Loucy (cell line): Measurements from ENCODE around the gene NLGN1.

ENCODE experiments used
- H2AFZ ChIP-seq: fragments of 200-600 bp; sonication (generic); 2 replicates; pipeline ENCODE4 v1.6.0; 2016; ENCODE audit warnings: antibody characterized with exemption, mild to moderate bottlenecking, low read length, moderate library complexity
- H3F3A ChIP-seq: fragments of 200-600 bp; 2 replicates; pipeline ENCODE4 v1.6.0; 2016; ENCODE audit warnings: antibody characterized with exemption, low read depth, mild to moderate bottlenecking
- H3K27me3 ChIP-seq: fragments of 200-600 bp; sonication (generic); 2 replicates; pipeline ENCODE4 v1.6.1; 2014; ENCODE audit warnings: low read length, mild to moderate bottlenecking; ENCODE audit not compliant: insufficient read depth, poor library complexity, severe bottlenecking
- H3K36me3 ChIP-seq: fragments of 200-600 bp; sonication (generic); 2 replicates; pipeline ENCODE4 v1.6.1; 2016; ENCODE audit warnings: low read length; ENCODE audit not compliant: insufficient read depth
- H3K4me1 ChIP-seq: fragments of 200-600 bp; sonication (generic); 2 replicates; pipeline ENCODE4 v1.5.1; 2014; ENCODE audit warnings: low read length, mild to moderate bottlenecking; ENCODE audit not compliant: insufficient read depth, poor library complexity, severe bottlenecking
- H3K4me2 ChIP-seq: fragments of 200-600 bp; sonication (generic); 2 replicates; pipeline ENCODE4 v1.6.0; 2014; ENCODE audit warnings: antibody characterized with exemption, low read length, low read depth, mild to moderate bottlenecking; ENCODE audit not compliant: poor library complexity, severe bottlenecking
- H3K4me3 ChIP-seq: fragments of 200-600 bp; sonication (generic); 2 replicates; pipeline ENCODE4 v1.5.1; 2014; ENCODE audit warnings: low read length, mild to moderate bottlenecking, mixed read lengths; ENCODE audit not compliant: poor library complexity, severe bottlenecking
- H3K79me2 ChIP-seq: fragments of 200-600 bp; sonication (generic); 2 replicates; pipeline ENCODE4 v1.6.1; 2014; ENCODE audit warnings: low read length; ENCODE audit not compliant: insufficient read depth
- H3K9ac ChIP-seq: fragments of 200-600 bp; sonication (generic); 2 replicates; pipeline ENCODE4 v1.6.0; 2014; ENCODE audit warnings: mild to moderate bottlenecking, low read depth, low read length, moderate library complexity; ENCODE audit not compliant: poor library complexity, severe bottlenecking
- H3K9me2 ChIP-seq: fragments of 200-600 bp; sonication (generic); replicated peaks from 2 replicates; pipeline ENCODE4 v1.6.1; 2016; ENCODE audit warnings: low read depth, low read length, mixed read lengths
- H3K9me3 ChIP-seq: fragments of 200-600 bp; sonication (generic); 2 replicates; pipeline ENCODE4 v1.6.1; 2014; ENCODE audit warnings: mild to moderate bottlenecking, antibody characterized with exemption, low read length, low read depth; ENCODE audit not compliant: insufficient read depth
- H4K20me1 ChIP-seq: fragments of 200-600 bp; sonication (generic); 2 replicates; pipeline ENCODE4 v1.6.0; 2014; ENCODE audit warnings: antibody characterized with exemption, low read length, mild to moderate bottlenecking; ENCODE audit not compliant: insufficient read depth, poor library complexity, severe bottlenecking
- EZH2phosphoT487 ChIP-seq: fragments of 200-600 bp; IDR thresholded peaks from 2 replicates; pipeline ENCODE4 v1.6.1; 2018; ENCODE audit warnings: antibody characterized with exemption, mild to moderate bottlenecking, moderate library complexity, borderline replicate concordance
- TF ChIP-seq, protein P1 (sequence below): fragments of 200-600 bp; sonication (generic); conservative IDR thresholded peaks from 2 replicates; pipeline ENCODE4 v1.5.1; 2014; ENCODE audit warnings: mild to moderate bottlenecking, antibody characterized with exemption, low read length

Gene NLGN1

DNA sequence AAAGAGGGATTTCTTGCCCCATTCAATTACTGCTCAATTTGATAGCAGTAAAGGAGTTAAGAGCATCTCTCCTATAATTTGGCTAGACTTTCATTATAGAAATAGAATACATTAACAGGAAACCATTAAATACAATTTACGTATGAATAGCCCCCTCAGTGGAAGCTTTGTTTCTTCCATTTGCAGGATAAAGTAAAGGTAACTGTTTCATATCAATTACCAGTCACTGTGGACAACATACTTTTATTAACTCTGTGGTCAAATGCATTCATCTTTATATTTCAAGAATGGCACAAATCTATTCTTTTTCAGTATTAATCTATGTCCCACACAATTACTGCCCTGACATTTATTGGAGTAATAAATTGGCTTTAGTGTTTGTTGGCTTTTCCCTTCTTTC, 613.4 kb downstream of the NLGN1 start:
- Histone ChIP-seq H3K4me3 (no peak overlapping the region), H3K4me2 (no peak overlapping the region)
- TF ChIP-seq, protein P1, sequence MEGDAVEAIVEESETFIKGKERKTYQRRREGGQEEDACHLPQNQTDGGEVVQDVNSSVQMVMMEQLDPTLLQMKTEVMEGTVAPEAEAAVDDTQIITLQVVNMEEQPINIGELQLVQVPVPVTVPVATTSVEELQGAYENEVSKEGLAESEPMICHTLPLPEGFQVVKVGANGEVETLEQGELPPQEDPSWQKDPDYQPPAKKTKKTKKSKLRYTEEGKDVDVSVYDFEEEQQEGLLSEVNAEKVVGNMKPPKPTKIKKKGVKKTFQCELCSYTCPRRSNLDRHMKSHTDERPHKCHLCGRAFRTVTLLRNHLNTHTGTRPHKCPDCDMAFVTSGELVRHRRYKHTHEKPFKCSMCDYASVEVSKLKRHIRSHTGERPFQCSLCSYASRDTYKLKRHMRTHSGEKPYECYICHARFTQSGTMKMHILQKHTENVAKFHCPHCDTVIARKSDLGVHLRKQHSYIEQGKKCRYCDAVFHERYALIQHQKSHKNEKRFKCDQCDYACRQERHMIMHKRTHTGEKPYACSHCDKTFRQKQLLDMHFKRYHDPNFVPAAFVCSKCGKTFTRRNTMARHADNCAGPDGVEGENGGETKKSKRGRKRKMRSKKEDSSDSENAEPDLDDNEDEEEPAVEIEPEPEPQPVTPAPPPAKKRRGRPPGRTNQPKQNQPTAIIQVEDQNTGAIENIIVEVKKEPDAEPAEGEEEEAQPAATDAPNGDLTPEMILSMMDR, result no peak
- no peak for TF ChIP-seq EZH2phosphoT487

DNA sequence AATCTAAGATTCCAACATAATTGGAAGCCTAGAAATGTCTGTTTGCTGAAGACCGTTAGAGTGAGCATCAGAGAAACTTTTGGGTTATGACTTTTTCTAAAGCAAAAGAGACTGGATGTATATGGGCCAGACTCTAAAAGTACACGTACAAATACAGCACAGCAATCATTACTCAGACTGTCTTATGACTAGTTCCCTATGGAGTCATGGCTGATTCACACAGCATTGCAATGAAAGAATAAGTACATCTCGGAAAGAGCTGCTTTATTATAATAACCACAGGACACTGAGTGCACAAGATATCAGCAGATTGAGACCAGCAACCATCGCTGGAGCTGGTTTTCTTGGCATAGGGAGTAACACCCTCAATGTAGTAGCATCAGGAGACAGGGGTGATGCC, 618.6 kb downstream of the NLGN1 start:
- Histone ChIP-seq H3K4me1 (no peaks in the 10 kb centered on the region), H4K20me1 (no peaks in the 10 kb centered on the region), H3K9me2 (peaks cover 2% of the 10 kb centered on the region; the same call in 1 of the 2 replicates), H3K4me2 (no peak overlapping the region), H3K36me3 (no peaks in the 10 kb centered on the region), H3K4me3 (no peak overlapping the region), H3K27me3 (no peaks in the 10 kb centered on the region), H3K9ac (no peak overlapping the region), H3K79me2 (no peaks in the 10 kb centered on the region), H3F3A (no peaks in the 10 kb centered on the region), H3K9me3 (no peaks in the 10 kb centered on the region), H2AFZ (no peak overlapping the region)
- no peak for TF ChIP-seq EZH2phosphoT487
- TF ChIP-seq, protein P1, result no peak

More for the DNA sequence above, 613.4 kb downstream of the NLGN1 start:
- H3K9ac ChIP-seq, result no peak overlapping the region
- H3K9me3 ChIP-seq, result no peaks in the 10 kb centered on the region
- no peaks in the 10 kb centered on the region for H3K36me3 ChIP-seq
- H3K79me2 ChIP-seq, result no peaks in the 10 kb centered on the region
- H3K27me3 ChIP-seq, result no peaks in the 10 kb centered on the region
- no peaks in the 10 kb centered on the region for H3K4me1 ChIP-seq
- no peaks in the 10 kb centered on the region for H4K20me1 ChIP-seq
- no peak overlapping the region for H2AFZ ChIP-seq
- H3F3A ChIP-seq, result no peaks in the 10 kb centered on the region
- peaks cover 3% of the 10 kb centered on the region; the same call in 1 of the 2 replicates for H3K9me2 ChIP-seq

GRCh38 chr3:174020156-174020555, 622.6 kb downstream of the NLGN1 start:
- Histone ChIP-seq H4K20me1 (no peaks in the 10 kb centered on the region), H3K4me2 (no peak overlapping the region), H3K9me2 (no peaks in the 10 kb centered on the region), H2AFZ (no peak overlapping the region), H3K79me2 (no peaks in the 10 kb centered on the region), H3K27me3 (no peaks in the 10 kb centered on the region), H3K36me3 (no peaks in the 10 kb centered on the region), H3F3A (no peaks in the 10 kb centered on the region), H3K4me1 (no peaks in the 10 kb centered on the region), H3K9ac (no peak overlapping the region), H3K9me3 (no peaks in the 10 kb centered on the region), H3K4me3 (no peak overlapping the region)
- TF ChIP-seq, protein P1, result no peak
- TF ChIP-seq EZH2phosphoT487, result no peak
